IMR-90 (cell line): ENCODE results near the gene ADAM12. TPM values are rescaled to one million over a fixed set of nuclear protein-coding genes. Genes with fewer than 3 reads are reported as not detected.

Experiments used
- ATAC-seq: fragments of 200-7000 bp; cut with Tn5 transposase; 2 replicates; pipeline ENCODE4 v1.9.1; 2020; ENCODE audit warnings: low read depth, mild to moderate bottlenecking, moderate library complexity
- BruUV-seq: library from RNA; stranded (reverse); fragments of 400-500 nt; replicated peaks from 2 replicates; lab custom pipeline; 2021; lab: Mats Ljungman, UMichigan
- CTCF ChIA-PET: fragments of 300-600 bp; formaldehyde crosslinking; extraction: SDS; loops from one replicate; lab custom pipeline; 2021; ENCODE audit warnings: antibody characterized with exemption; lab: Yijun Ruan, JAX
- POLR2A ChIA-PET: fragments of 300-600 bp; sonication (Branson Sonifier 250); formaldehyde crosslinking; loops from one replicate; lab custom pipeline; 2022; ENCODE audit warnings: antibody characterized with exemption; ENCODE audit not compliant: unreplicated experiment; lab: Charles Lee
- DNase-seq: peaks from one replicate; pipeline ENCODE4 v3.0.0; 2013
- H2AFZ ChIP-seq: replicated peaks from 2 replicates; pipeline ENCODE3; 2013; ENCODE audit warnings: low read length, mild to moderate bottlenecking; ENCODE audit not compliant: poor library complexity
- H2AK5ac ChIP-seq: 2 replicates; pipeline ENCODE4 v1.6.1; 2013; ENCODE audit warnings: low read depth, low read length, inconsistent platforms
- H2AK9ac ChIP-seq: replicated peaks from 2 replicates; pipeline ENCODE3; 2013; ENCODE audit warnings: mild to moderate bottlenecking, low read depth, low read length, moderate library complexity; ENCODE audit not compliant: poor library complexity
- H2BK120ac ChIP-seq: 2 replicates; pipeline ENCODE4 v1.6.1; 2013; ENCODE audit warnings: low read depth, low read length, inconsistent platforms
- H2BK15ac ChIP-seq: 3 replicates; pipeline ENCODE4 v1.6.1; 2013; ENCODE audit warnings: low read depth, low read length, inconsistent platforms
- H2BK20ac ChIP-seq: 2 replicates; pipeline ENCODE4 v1.6.1; 2013; ENCODE audit warnings: low read depth, mild to moderate bottlenecking, inconsistent platforms, low read length, moderate library complexity
- H2BK5ac ChIP-seq: 2 replicates; pipeline ENCODE4 v1.6.1; 2013; ENCODE audit warnings: mild to moderate bottlenecking, low read depth, low read length, inconsistent platforms; ENCODE audit not compliant: poor library complexity, severe bottlenecking
- H3K14ac ChIP-seq: replicated peaks from 2 replicates; pipeline ENCODE4 v1.6.1; 2013; ENCODE audit warnings: low read depth, low read length, inconsistent platforms
- H3K18ac ChIP-seq: 2 replicates; pipeline ENCODE4 v1.6.1; 2013; ENCODE audit warnings: low read depth, low read length, control low read depth
- H3K23ac ChIP-seq: 2 replicates; pipeline ENCODE4 v1.6.1; 2013; ENCODE audit warnings: low read depth, low read length, inconsistent platforms
- H3K27ac ChIP-seq: 2 replicates; pipeline ENCODE4 v1.5.1; 2013; ENCODE audit warnings: mild to moderate bottlenecking, control low read depth, low read length; ENCODE audit not compliant: insufficient read depth
- H3K27me3 ChIP-seq: 2 replicates; pipeline ENCODE4 v1.6.1; 2013; ENCODE audit warnings: low read length; ENCODE audit not compliant: control insufficient read depth, insufficient read depth
- H3K36me3 ChIP-seq: 2 replicates; pipeline ENCODE4 v1.6.1; 2013; ENCODE audit warnings: low read length, mixed read lengths; ENCODE audit not compliant: control insufficient read depth, insufficient read depth
- H3K4ac ChIP-seq: 2 replicates; pipeline ENCODE4 v1.6.1; 2013; ENCODE audit warnings: low read depth, low read length, inconsistent platforms
- H3K4me1 ChIP-seq: 2 replicates; pipeline ENCODE4 v1.6.1; 2013; ENCODE audit warnings: low read length, mixed read lengths; ENCODE audit not compliant: control insufficient read depth, insufficient read depth
- H3K4me2 ChIP-seq: 2 replicates; pipeline ENCODE4 v1.6.1; 2013; ENCODE audit warnings: low read depth, mild to moderate bottlenecking, control low read depth, low read length, moderate library complexity
- H3K4me3 ChIP-seq: 2 replicates; pipeline ENCODE4 v1.5.1; 2013; ENCODE audit warnings: low read depth, mild to moderate bottlenecking, control low read depth, low read length, moderate library complexity; ENCODE audit not compliant: insufficient read depth
- H3K56ac ChIP-seq: 2 replicates; pipeline ENCODE4 v1.6.1; 2013; ENCODE audit warnings: low read length, inconsistent platforms; ENCODE audit not compliant: insufficient read depth; ENCODE audit errors: extremely low read depth
- H3K79me1 ChIP-seq, 2 experiments: 2 replicates each; pipeline ENCODE4 v1.6.1; 2013; ENCODE audit warnings: low read length in 2 of 2, inconsistent platforms in 1 of 2, low read depth in 1 of 2
- H3K9ac ChIP-seq: 2 replicates; pipeline ENCODE4 v1.6.1; 2013; ENCODE audit warnings: low read depth, low read length, control low read depth
- H3K9me1 ChIP-seq: 2 replicates; pipeline ENCODE4 v1.6.1; 2013; ENCODE audit warnings: low read length, inconsistent platforms; ENCODE audit not compliant: insufficient read depth
- H3K9me3 ChIP-seq: 2 replicates; pipeline ENCODE4 v1.6.1; 2013; ENCODE audit warnings: low read length; ENCODE audit not compliant: control insufficient read depth, insufficient read depth
- H4K20me1 ChIP-seq: 2 replicates; pipeline ENCODE4 v1.6.1; 2013; ENCODE audit warnings: low read length, inconsistent platforms; ENCODE audit not compliant: insufficient read depth
- H4K5ac ChIP-seq: 2 replicates; pipeline ENCODE4 v1.6.1; 2013; ENCODE audit warnings: mild to moderate bottlenecking, low read depth, low read length, control low read depth
- H4K8ac ChIP-seq, 2 experiments: 2 replicates each; pipeline ENCODE4 v1.6.1; 2013; ENCODE audit warnings: low read depth in 2 of 2, low read length in 2 of 2, control low read depth in 1 of 2, inconsistent platforms in 1 of 2
- H4K91ac ChIP-seq: 2 replicates; pipeline ENCODE4 v1.6.1; 2013; ENCODE audit warnings: low read depth, low read length, inconsistent platforms; ENCODE audit not compliant: insufficient read depth
- MXI1 ChIP-seq: IDR thresholded peaks from 2 replicates; pipeline ENCODE4 v1.6.1; 2012; ENCODE audit warnings: low read depth, mild to moderate bottlenecking, low read length, moderate library complexity, borderline replicate concordance
- RAD21 ChIP-seq: IDR thresholded peaks from 2 replicates; pipeline ENCODE4 v1.6.1; 2012; ENCODE audit warnings: low read length, improper control_type of control experiment
- RFX5 ChIP-seq: IDR thresholded peaks from 2 replicates; pipeline ENCODE4 v1.8.0; 2012; ENCODE audit warnings: low read depth, mild to moderate bottlenecking, low read length, moderate library complexity
- WGBS, 2 experiments: methylation state at CpG; one replicate each; pipeline versions ENCODE4 v1.1.5 to v1.1.7; 2013; ENCODE audit warnings: missing lambda C conversion rate in 2 of 2; ENCODE audit not compliant: insufficient read length in 1 of 2; ENCODE audit errors: extremely low coverage in 2 of 2; 5-methylcytosine and 5-hydroxymethylcytosine counted together
- dilution Hi-C: fragments of 300-500 bp; cut with HindIII; formaldehyde crosslinking; loops from one replicate; pipeline ENCODE4 v1.14.3; 2018; ENCODE audit warnings: low sequenced_read_pairs; ENCODE audit not compliant: unreplicated experiment
- in situ Hi-C: fragments of 300-500 bp; cut with MboI; formaldehyde crosslinking; loops from 3 replicates; pipeline ENCODE4 v1.14.3; 2019; ENCODE audit warnings: low sequenced_read_pairs, inconsistent platforms, mixed read lengths
- intact Hi-C: fragments of 100-400 bp; cut with micrococcal nuclease; formaldehyde crosslinking; loops from 2 replicates; pipeline ENCODE4 v1.10.0; 2022
- polyA plus RNA-seq, 3 experiments: library from polyadenylated mRNA; depleted of rRNA; stranded (reverse); fragments of >200 nt; gene quantifications; 2 replicates each; pipeline ENCODE4 v1.2.3, GENCODE V29; 2012; ENCODE audit warnings: low replicate concordance in 1 of 3
- total RNA-seq: library from RNA; depleted of rRNA; stranded (reverse); fragments of >200 nt; gene quantifications from 2 replicates; pipeline ENCODE4 v1.2.3, GENCODE V29; 2012

Gene ADAM12
- total and polyA plus RNA-seq, 2 of the 4 experiments (the other 2 are of a cell fraction) = 9.6 to 10.2 TPM

DNA sequence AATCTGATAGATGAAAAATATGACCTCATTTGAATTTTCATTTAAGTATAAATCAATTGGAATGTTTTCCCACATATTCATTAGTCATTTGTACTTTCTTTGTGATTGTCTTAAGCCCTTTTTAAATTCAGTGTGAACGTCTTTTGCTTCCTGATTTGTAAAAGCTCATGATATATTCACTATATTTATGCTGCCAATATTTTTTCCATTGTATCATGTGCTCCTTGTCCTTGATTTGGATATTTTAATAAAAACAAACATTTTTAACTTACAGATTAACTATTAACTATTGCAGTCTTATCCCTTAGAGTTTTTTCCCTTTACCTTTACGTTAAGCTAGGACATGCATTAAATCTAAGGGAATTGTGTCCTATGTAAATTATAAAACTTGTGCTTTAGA lies 157.7 kb downstream of the ADAM12 start:
- no peak overlapping the region for H2AK5ac ChIP-seq
- in situ Hi-C loops (no loop called here), intact Hi-C loops (no loop called here), dilution Hi-C loops (no loop called here)
- H2AK9ac ChIP-seq = no peak overlapping the region
- no peak overlapping the region for H3K9ac ChIP-seq
- H3K4me2 ChIP-seq = no peak overlapping the region
- ChIA-PET CTCF (no interaction called here), POLR2A (no interaction called here)
- H3K36me3 ChIP-seq = no peaks in the 10 kb centered on the region
- no peak overlapping the region for H2BK20ac ChIP-seq
- peaks cover 6% of the 10 kb centered on the region for H3K9me1 ChIP-seq
- WGBS, 2 experiments = no CpG with 5 or more reads among the region's 2 CpGs
- no peak overlapping the region for H3K18ac ChIP-seq
- no peak overlapping the region for H3K4ac ChIP-seq
- H3K27me3 ChIP-seq = no peaks in the 10 kb centered on the region
- BruUV-seq = no TSS peak
- TF ChIP-seq RFX5 (no peak), RAD21 (no peak), MXI1 (no peak)
- H2BK15ac ChIP-seq = no peak overlapping the region
- H3K14ac ChIP-seq = no peak overlapping the region
- no peaks in the 10 kb centered on the region for H4K20me1 ChIP-seq
- no peak overlapping the region for H3K56ac ChIP-seq
- peaks cover 0 to 5% of the 10 kb centered on the region in 2 experiments; a peak in 1 of 4 replicates for H3K79me1 ChIP-seq
- H4K5ac ChIP-seq = no peak overlapping the region
- H3K27ac ChIP-seq = no peak overlapping the region
- no peak overlapping the region for H3K23ac ChIP-seq
- no peak overlapping the region for H3K4me3 ChIP-seq
- no peak overlapping the region for H2BK5ac ChIP-seq
- DNase-seq = no peak
- H3K4me1 ChIP-seq = peaks cover 8% of the 10 kb centered on the region; the same call in 1 of the 2 replicates
- no peak overlapping the region for H4K8ac ChIP-seq
- H2AFZ ChIP-seq = no peak overlapping the region
- no peak for ATAC-seq
- H3K9me3 ChIP-seq = no peaks in the 10 kb centered on the region
- no peak overlapping the region for H4K91ac ChIP-seq
- no peak overlapping the region for H2BK120ac ChIP-seq
